HPDE6-E6E7 (cell line): ENCODE results near the gene ARSG.

Experiments
- DNase-seq: peaks from one replicate; pipeline ENCODE4 v3.0.0; 2011; ENCODE audit warnings: missing footprints; ENCODE audit errors: extremely low spot score

The ARSG gene

GRCh38 chr17:68428498-68429172 lies 137.3 kb downstream of the ARSG start:
- no peak for DNase-seq

- DNase-seq, result no peak
Measured at GRCh38 chr17:68429881-68430280, 138.6 kb downstream of the ARSG start.

DNA sequence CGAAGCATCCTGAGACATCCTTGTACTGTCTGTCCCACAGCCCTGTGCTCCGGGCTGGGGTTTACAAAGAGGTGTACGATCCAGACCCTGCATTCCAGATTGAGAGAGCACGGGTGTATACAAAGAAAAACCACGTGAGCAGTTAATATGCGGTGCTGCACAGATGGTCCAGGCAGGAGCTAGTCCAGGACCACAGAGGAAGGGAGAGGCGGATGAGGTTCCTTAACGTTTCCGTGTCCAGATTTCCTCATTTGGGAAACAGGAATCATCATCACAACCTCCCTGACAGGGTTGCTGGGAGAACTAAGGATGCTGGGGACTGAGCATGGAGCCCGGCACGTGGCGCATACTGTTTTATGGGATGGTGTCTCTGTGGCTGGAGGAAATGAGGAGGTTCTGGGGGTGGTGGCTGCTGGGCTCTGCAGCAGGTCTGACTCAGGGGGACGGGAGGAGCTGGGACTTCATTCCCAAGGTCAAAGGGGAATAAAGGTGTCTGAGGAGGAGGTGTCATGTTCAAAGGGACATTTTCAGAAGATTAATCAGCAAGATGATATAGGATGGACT lies 139.8 kb downstream of the ARSG start:
- no peak for DNase-seq

DNA sequence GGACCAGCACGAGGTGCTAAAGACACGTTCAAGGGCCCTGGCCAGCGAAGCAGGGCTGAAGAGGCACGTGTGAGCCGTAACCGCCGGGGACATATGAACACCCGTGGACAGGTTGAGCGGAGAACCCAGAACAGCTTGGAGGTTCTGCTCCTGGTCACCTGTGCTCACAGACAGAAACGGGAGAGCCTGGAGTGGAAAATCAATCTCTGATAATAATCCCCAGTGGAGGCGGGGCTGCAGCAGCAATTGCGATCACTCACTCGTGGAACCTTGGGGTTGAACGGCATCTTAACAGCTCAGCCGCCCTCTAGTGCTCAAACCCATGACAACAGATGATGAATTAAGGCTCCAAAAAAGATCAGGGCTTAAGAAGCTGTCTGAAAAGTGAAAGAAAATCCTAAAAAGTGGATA lies 140.4 kb downstream of the ARSG start:
- no peak for DNase-seq

DNA sequence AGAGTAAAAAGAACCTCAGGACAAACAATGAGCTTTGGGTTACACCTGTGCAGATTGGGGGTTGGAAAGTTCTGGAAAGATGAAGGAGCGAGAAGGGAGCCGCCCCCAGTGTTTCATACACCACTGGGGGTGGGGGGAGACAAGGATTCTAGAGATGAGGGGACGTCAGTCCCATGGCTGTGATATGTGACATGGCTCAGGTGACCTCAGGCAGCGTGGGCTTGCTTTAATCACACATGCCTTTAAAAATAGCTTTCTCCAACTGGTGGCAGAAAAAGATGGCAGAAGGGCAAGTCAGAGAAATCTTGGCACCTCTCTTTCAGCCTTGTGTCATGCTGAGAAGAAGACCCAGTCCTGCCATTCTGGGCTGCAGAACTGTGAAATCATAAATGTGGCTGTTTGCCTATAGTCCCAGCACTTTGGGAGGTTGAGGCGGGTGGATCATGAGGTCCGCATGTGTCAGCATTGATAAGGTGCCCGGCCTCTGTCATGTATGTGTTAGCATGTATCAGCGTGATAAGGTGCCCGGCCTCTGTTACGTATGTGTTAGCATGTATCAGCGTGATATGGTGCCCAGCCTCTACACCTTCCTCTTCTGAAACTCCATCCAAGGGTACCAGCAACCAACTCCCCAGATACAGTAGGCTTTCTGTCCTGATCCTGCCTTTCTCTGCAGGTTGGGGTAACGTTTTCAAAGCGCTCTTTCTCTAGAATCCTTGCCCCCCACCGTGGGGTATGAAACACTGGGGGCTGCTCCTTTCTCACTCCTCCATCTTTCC lies 141.0 kb downstream of the ARSG start:
- DNase-seq, result no peak

- DNase-seq, result no peak
Measured at GRCh38 chr17:68433211-68433610, 141.9 kb downstream of the ARSG start.

GRCh38 chr17:68433911-68434508 lies 142.7 kb downstream of the ARSG start:
- no peak for DNase-seq

GRCh38 chr17:68435361-68435760 lies 144.1 kb downstream of the ARSG start:
- no peak for DNase-seq

DNA sequence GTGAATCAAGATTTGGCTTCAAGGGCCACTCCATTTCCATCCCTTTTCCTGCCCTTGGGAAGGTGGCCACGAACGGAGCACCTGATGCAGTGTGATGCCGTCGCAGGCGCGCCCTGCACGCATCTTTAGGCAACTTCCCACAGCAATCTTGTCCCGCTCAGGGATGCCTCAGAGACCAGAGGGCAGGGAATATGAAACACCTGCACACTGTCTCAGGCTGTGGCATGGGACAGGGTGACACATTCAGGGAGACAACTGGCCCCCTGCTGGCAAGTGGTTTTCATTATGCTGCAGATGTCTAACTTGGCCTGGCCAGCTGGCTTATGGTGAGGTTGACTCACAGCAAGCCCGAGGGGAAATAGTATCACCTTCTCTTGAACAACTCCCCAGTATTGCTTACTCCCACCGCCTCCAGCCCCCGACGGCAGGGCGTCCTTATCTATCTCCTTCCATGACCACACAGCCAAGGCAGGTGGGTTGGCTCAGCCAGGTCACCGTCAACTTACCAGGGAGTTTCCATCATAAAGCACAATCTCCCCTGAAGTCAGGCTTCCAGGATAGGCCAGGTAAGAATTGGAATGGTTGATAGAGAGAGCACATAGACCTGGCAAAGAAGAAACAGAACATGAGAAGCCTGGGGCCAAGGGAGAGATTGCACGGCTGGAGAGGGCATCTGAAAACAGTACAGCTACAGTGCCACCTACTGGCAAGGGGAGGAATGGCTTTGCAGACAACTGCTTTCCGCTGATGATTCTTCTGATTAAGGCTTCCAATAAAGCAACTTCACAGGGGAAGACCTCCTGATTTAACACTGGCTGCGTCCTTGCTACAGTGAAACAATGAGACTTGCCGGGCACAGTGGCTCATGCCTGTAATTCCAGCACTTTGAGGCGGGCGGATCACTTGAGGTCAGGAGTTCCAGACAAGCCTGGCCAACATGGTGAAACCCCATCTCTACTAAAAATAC lies 144.9 kb downstream of the ARSG start:
- DNase-seq, result peak; percentile 71

GRCh38 chr17:68437979-68438822 lies 146.9 kb downstream of the ARSG start:
- no peak for DNase-seq

GRCh38 chr17:68439656-68440290 lies 148.5 kb downstream of the ARSG start:
- no peak for DNase-seq

- no peak for DNase-seq
Measured at GRCh38 chr17:68440526-68440925, 149.2 kb downstream of the ARSG start.

DNA sequence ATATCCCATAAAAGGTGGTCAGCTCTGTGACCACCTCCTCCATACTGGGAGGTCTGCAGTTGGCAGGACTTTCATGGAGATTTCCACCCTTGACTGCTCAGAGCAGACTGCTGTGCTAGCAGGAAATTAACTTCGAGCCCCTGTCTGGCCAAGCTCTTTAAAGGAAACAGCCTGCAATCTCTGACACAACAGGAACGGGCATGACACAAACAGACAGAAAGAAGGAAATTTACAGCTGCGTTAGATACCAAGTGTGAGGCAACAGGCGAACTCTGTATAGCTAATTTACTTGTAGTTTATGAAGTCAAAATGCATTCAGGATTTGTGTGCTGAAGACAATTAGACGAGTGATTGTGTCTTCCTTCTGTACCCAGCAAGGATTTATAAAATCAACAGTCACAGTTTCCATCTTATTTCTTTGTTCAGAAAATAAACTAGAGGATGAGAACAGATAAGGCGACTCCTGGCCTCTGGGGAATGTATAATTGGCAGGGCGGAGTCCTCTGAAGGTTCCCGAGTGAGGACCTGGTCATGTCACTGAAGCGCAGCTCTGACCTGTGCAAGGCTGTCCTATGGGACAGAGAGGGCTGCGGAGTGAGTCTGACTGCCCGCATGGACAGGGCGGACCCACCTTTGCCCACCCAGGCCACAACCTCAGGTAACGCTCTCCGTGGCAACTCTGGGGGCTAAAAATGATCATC lies 149.9 kb downstream of the ARSG start:
- no peak for DNase-seq

GRCh38 chr17:68443972-68444464 lies 152.7 kb downstream of the ARSG start:
- DNase-seq, result no peak

GRCh38 chr17:68445671-68446070 lies 154.4 kb downstream of the ARSG start:
- DNase-seq, result no peak

DNA sequence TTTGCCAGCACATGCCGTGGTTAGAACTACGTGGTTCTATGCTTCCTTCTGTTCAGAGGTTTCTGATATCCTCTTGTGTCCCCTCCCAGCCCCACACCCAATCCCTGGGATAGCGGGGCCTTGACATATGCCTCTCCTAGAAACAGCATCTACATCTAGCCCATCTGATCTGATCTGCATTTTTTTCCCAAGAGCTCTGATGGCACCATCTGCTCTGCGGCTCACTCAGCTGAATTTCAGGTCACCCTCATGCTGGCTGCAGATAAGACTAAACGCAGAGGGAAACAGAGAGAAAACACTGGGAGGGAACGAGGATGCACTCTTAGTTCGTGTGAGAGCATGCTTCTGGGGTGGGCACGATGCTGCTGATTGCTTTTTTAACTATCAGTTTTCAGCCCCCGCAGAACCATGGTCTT lies 155.3 kb downstream of the ARSG start:
- no peak for DNase-seq

GRCh38 chr17:68449021-68449739 lies 157.9 kb downstream of the ARSG start:
- no peak for DNase-seq

GRCh38 chr17:68450391-68450790 lies 159.1 kb downstream of the ARSG start:
- DNase-seq, result no peak

GRCh38 chr17:68450801-68451200 lies 159.5 kb downstream of the ARSG start:
- DNase-seq, result no peak
